ENCODE data around the gene CPS1. TPM values are rescaled to one million over a fixed set of nuclear protein-coding genes. Genes with fewer than 3 reads are reported as not detected.
A peak's percentile ranks its signal among the peaks of the same experiment; 100 is the strongest.

CPS1 gene
- total RNA-seq, 2 donors from 2014 or later = 2.9 to 4.9 TPM

GRCh38 chr2:210662560-210662959 is 106.2 kb downstream of the CPS1 start:
- intact Hi-C loops (cut with DNase I) = no loop called here
- 23 to 29% methylated on average over 1 of the region's 1 CpG for WGBS, 2 donors
- TF ChIP-seq POLR2A (IDR thresholded peaks at IDR 0.05) = no peak
- Histone ChIP-seq H3K4me1 (peaks cover 12% of the 10 kb centered on the region), H3K27ac (peak overlapping the region in 1 of 4 donors; percentile 28), H3K27me3 (no peaks in the 10 kb centered on the region), H3K4me3 (no peak overlapping the region), H3K9me3 (no peaks in the 10 kb centered on the region), H3K36me3 (replicated peaks in 1 of 2; ENCODE audit: insufficient read depth in 1 of 2, low read depth in 2 of 2) (no peaks in the 10 kb centered on the region)
- ATAC-seq = peak; percentile 27
- no peak for DNase-seq

DNA sequence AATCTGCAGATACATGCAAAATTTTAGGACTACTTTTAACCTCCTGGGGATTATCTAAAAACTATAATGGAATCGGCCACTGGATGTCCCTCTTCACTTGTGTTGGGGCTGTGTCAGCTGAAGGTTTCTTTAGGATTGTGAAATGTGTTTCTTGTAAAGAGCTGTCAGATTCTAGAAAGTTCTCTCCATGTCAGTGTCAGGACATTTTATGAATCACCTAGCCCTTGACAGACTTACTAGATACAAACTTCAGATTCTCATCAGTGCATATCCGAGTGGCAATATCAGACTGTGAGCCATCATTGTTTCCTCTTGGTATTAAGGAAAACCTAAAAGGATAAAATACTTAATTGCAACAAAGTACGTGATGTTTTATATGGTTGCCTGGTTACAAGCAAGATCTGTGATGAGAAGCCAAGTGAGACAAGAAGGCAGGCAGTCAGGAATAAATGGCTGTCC is 107.3 kb downstream of the CPS1 start:
- WGBS, 2 donors = 27 to 32% methylated on average over 3 of the region's 3 CpGs
- no peak overlapping the region for H3K27ac ChIP-seq
- H3K4me3 ChIP-seq = no peak overlapping the region
- H3K4me1 ChIP-seq = peaks cover 12% of the 10 kb centered on the region
- no peaks in the 10 kb centered on the region for H3K27me3 ChIP-seq
- intact Hi-C loops (cut with DNase I) = no loop called here
- no peaks in the 10 kb centered on the region for H3K9me3 ChIP-seq
- no peak for TF ChIP-seq POLR2A (IDR thresholded peaks at IDR 0.05)
- TF ChIP-seq, protein P1, sequence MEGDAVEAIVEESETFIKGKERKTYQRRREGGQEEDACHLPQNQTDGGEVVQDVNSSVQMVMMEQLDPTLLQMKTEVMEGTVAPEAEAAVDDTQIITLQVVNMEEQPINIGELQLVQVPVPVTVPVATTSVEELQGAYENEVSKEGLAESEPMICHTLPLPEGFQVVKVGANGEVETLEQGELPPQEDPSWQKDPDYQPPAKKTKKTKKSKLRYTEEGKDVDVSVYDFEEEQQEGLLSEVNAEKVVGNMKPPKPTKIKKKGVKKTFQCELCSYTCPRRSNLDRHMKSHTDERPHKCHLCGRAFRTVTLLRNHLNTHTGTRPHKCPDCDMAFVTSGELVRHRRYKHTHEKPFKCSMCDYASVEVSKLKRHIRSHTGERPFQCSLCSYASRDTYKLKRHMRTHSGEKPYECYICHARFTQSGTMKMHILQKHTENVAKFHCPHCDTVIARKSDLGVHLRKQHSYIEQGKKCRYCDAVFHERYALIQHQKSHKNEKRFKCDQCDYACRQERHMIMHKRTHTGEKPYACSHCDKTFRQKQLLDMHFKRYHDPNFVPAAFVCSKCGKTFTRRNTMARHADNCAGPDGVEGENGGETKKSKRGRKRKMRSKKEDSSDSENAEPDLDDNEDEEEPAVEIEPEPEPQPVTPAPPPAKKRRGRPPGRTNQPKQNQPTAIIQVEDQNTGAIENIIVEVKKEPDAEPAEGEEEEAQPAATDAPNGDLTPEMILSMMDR (IDR thresholded peaks at IDR 0.05) = peak in 6 of 7 experiments; percentile 27 to 61 (median 54)
- DNase-seq = peak in 3 of 4 donors; percentile 9 to 27 (median 14)
- peak; percentile 77 for ATAC-seq
- no peaks in the 10 kb centered on the region for H3K36me3 ChIP-seq (replicated peaks in 1 of 2; ENCODE audit: insufficient read depth in 1 of 2, low read depth in 2 of 2)

DNA sequence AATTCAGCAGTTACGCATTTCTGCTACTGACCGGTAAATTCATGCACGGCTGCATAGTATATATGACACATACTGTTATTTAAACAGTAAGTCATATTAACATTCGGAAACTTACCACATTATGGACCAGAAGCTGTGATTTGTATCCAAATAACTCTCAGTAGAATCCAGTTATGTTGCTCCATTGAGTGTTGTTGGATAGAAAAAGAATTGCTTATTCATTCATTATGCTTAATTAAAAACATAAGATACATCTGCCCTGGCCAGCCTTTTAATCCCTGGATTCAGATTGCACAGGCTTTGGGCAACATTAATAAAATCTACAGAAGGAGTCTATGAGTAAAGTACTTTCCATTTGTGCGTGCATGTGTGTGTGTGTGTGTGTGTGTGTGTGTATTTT is 111.3 kb downstream of the CPS1 start:
- DNase-seq = no peak
- no peak for TF ChIP-seq POLR2A (IDR thresholded peaks at IDR 0.05)
- TF ChIP-seq, protein P1 (IDR thresholded peaks at IDR 0.05) = no peak
- 86% methylated on average over 5 of the region's 5 CpGs for WGBS, 2 donors
- intact Hi-C loops (cut with DNase I) = no loop called here
- Histone ChIP-seq H3K4me1 (peaks cover 4% of the 10 kb centered on the region), H3K4me3 (no peak overlapping the region), H3K9me3 (no peaks in the 10 kb centered on the region), H3K27ac (no peak overlapping the region), H3K27me3 (no peaks in the 10 kb centered on the region), H3K36me3 (replicated peaks in 1 of 2; ENCODE audit: insufficient read depth in 1 of 2, low read depth in 2 of 2) (no peaks in the 10 kb centered on the region)
- ATAC-seq = no peak

DNA sequence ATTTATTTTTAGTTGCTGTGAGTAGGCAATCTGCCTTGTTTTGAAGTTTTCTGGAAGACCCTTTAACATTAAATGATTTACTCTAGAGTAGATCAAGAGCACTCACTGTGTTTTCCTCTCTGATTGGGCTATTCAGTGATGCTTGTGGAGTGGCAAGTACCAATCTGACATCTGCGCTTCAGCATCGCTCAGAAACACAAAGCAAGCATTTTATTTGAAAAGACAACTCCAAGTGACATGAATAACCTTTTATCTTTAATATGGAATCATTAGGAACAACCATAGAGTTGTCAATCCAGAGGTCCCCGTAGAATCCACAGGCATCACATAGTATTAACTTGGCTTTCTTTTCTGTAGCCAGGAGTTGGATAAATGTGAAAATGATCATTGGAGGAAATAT is 114.7 kb downstream of the CPS1 start:
- Histone ChIP-seq H3K27me3 (no peaks in the 10 kb centered on the region), H3K36me3 (replicated peaks in 1 of 2; ENCODE audit: insufficient read depth in 1 of 2, low read depth in 2 of 2) (no peaks in the 10 kb centered on the region), H3K9me3 (no peaks in the 10 kb centered on the region), H3K27ac (no peak overlapping the region), H3K4me1 (no peaks in the 10 kb centered on the region), H3K4me3 (no peak overlapping the region)
- TF ChIP-seq, protein P1 (IDR thresholded peaks at IDR 0.05) = no peak
- TF ChIP-seq POLR2A (IDR thresholded peaks at IDR 0.05) = no peak
- ATAC-seq = no peak
- intact Hi-C loops (cut with DNase I) = no loop called here
- DNase-seq = no peak
- WGBS, 2 donors = 91 to 97% methylated on average over 3 of the region's 3 CpGs

GRCh38 chr2:210673117-210673516 is 116.7 kb downstream of the CPS1 start:
- WGBS, 2 donors = 82 to 89% methylated on average over 1 of the region's 1 CpG

More at GRCh38 chr2:210673117-210673516, 116.7 kb downstream of the CPS1 start:
- H3K9me3 ChIP-seq = no peaks in the 10 kb centered on the region
- no peak overlapping the region for H3K27ac ChIP-seq
- H3K36me3 ChIP-seq (replicated peaks in 1 of 2; ENCODE audit: insufficient read depth in 1 of 2, low read depth in 2 of 2) = no peaks in the 10 kb centered on the region
- DNase-seq (no peak), ATAC-seq (no peak)
- no peak overlapping the region for H3K4me3 ChIP-seq
- intact Hi-C loops (cut with DNase I) = no loop called here
- no peaks in the 10 kb centered on the region for H3K4me1 ChIP-seq
- TF ChIP-seq POLR2A (IDR thresholded peaks at IDR 0.05) = no peak
- TF ChIP-seq, protein P1 (IDR thresholded peaks at IDR 0.05) = no peak
- no peaks in the 10 kb centered on the region for H3K27me3 ChIP-seq
